Right lobe of liver (tissue), 4 donors: ENCODE results near the gene BTNL3.

Source experiments
- CTCF ChIP-seq, 4 donors: fragments of 200-600 bp in 3 of 4; fragments of 450-650 bp in 1 of 4; IDR thresholded peaks; one replicate each; pipeline versions ENCODE4 v1.5.1 to v1.8.0; 2016 to 2022; ENCODE audit warnings: antibody characterized with exemption in 4 of 4, mild to moderate bottlenecking in 2 of 4
- POLR2A ChIP-seq: fragments of 450-650 bp; IDR thresholded peaks from one replicate; pipeline ENCODE4 v1.6.1; 2017; ENCODE audit warnings: antibody characterized with exemption, mild to moderate bottlenecking
- donor health status: DM: no; HTN: no; CAD: no.
- donor health status: DM: no; HTN: no; CAD: no.
- donor health status: DM: no; HTN: yes; CAD: no.

DNA sequence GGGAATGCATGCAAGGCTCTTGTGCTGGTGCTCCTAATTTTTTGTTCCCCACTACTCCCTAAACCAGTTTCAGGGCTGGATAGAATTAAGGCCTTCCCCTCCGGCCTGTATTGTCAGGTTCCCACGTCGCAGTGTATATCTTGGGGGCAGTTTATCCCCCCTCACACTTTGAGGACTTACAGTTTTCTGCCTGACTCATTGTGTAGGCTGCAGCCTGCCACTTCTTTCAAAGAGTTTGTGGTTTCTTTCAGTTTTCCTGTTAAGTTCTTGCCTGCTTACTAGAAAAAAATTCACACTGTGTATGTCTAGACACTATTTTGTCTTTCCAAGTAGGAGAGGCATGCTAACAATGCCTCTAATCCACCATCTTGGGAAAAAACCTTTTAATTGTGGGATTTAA lies 28.4 kb upstream of the BTNL3 start:
- TF ChIP-seq CTCF (IDR thresholded peaks at IDR 0.05) (no peak), POLR2A (no peak)
